HepG2 (cell line): ENCODE data around the gene PTGIS. TPM values are rescaled to one million over a fixed set of nuclear protein-coding genes. Genes with fewer than 3 reads are reported as not detected.
A peak's percentile ranks its signal among the peaks of the same experiment; 100 is the strongest.

Source experiments
- CBFB ChIP-seq: sonication (generic); formaldehyde crosslinking; IDR thresholded peaks from 2 replicates; pipeline ENCODE4 v1.4.0; 2020; ENCODE audit warnings: missing genetic modification reagents
- KDM5A ChIP-seq: fragments of 200-600 bp; sonication (generic); IDR thresholded peaks from 2 replicates; pipeline ENCODE4 v1.7.0; 2018; ENCODE audit warnings: antibody characterized with exemption, mild to moderate bottlenecking, low read length, borderline replicate concordance
- PAX8 ChIP-seq: sonication (generic); formaldehyde crosslinking; IDR thresholded peaks from 2 replicates; pipeline ENCODE4 v1.8.0; 2022; ENCODE audit warnings: mild to moderate bottlenecking, missing genetic modification reagents, borderline replicate concordance
- PITX1 ChIP-seq: sonication (generic); formaldehyde crosslinking; IDR thresholded peaks from 2 replicates; pipeline ENCODE4 v1.5.1; 2020; ENCODE audit warnings: mild to moderate bottlenecking, missing genetic modification reagents
- SMAD1 ChIP-seq: sonication (generic); formaldehyde crosslinking; IDR thresholded peaks from 2 replicates; pipeline ENCODE4 v1.4.0; 2020; ENCODE audit warnings: missing genetic modification reagents, low read depth, mild to moderate bottlenecking, borderline replicate concordance
- SMAD3 ChIP-seq: sonication (generic); formaldehyde crosslinking; IDR thresholded peaks from 2 replicates; pipeline ENCODE4 v1.4.0; 2020; ENCODE audit warnings: missing genetic modification reagents
- SYNCRIP ChIP-seq: fragments of 200-400 bp; formaldehyde crosslinking; IDR thresholded peaks from 2 replicates; pipeline ENCODE4 v1.6.1; 2018; ENCODE audit warnings: mild to moderate bottlenecking, low read depth, low read length; ENCODE audit not compliant: insufficient read depth
- ZBTB21 ChIP-seq: sonication (generic); formaldehyde crosslinking; IDR thresholded peaks from 2 replicates; pipeline ENCODE4 v1.4.0; 2020; ENCODE audit warnings: missing genetic modification reagents
- ZKSCAN1 ChIP-seq: fragments of 150-350 bp; IDR thresholded peaks from 2 replicates; pipeline ENCODE4 v1.6.1; 2014; ENCODE audit warnings: low read length
- ZNF207 ChIP-seq: fragments of 450-650 bp; IDR thresholded peaks from 2 replicates; pipeline ENCODE4 v1.6.1; 2016; ENCODE audit warnings: antibody characterized with exemption, borderline replicate concordance
- ZNF333 ChIP-seq: sonication (generic); formaldehyde crosslinking; IDR thresholded peaks from 2 replicates; pipeline ENCODE4 v1.4.0; 2020; ENCODE audit warnings: mild to moderate bottlenecking, missing genetic modification reagents, borderline replicate concordance
- ZNF33B ChIP-seq: sonication (generic); formaldehyde crosslinking; IDR thresholded peaks from 2 replicates; pipeline ENCODE4 v1.5.1; 2020; ENCODE audit warnings: mild to moderate bottlenecking, missing genetic modification reagents
- ZNF660 ChIP-seq: sonication (generic); formaldehyde crosslinking; IDR thresholded peaks from 2 replicates; pipeline ENCODE4 v1.5.1; 2020; ENCODE audit warnings: mild to moderate bottlenecking, low read depth, missing genetic modification reagents, borderline replicate concordance
- ZNF703 ChIP-seq: sonication (generic); formaldehyde crosslinking; IDR thresholded peaks from 2 replicates; pipeline ENCODE4 v1.5.1; 2020; ENCODE audit warnings: missing genetic modification reagents, mild to moderate bottlenecking, moderate library complexity, borderline replicate concordance
- ZNF709 ChIP-seq: sonication (generic); formaldehyde crosslinking; IDR thresholded peaks from 2 replicates; pipeline ENCODE4 v1.5.0; 2020; ENCODE audit warnings: mild to moderate bottlenecking, missing genetic modification reagents
- ZNF773 ChIP-seq: sonication (generic); formaldehyde crosslinking; IDR thresholded peaks from 2 replicates; pipeline ENCODE4 v1.4.0; 2020; ENCODE audit warnings: missing genetic modification reagents, borderline replicate concordance
- ZNF850 ChIP-seq: sonication (generic); formaldehyde crosslinking; conservative IDR thresholded peaks from 2 replicates; pipeline ENCODE4 v1.9.0; 2021; ENCODE audit warnings: mild to moderate bottlenecking, missing genetic modification reagents
- polyA plus RNA-seq, 8 experiments: library from polyadenylated mRNA; depleted of rRNA in 3 of 8; stranded (reverse) in 7 of 8; unstranded in 1 of 8; fragments of >200 nt; fragmentation: Illumina TruSeq in 4 of 8; extraction: Trizol in 4 of 8; gene quantifications; 2 replicates each; pipeline versions ENCODE4 v1.2.1 to v1.2.3, GENCODE V29; 2011 to 2016; ENCODE audit warnings: low read depth in 4 of 8, missing spikeins in 1 of 8, mixed read lengths in 1 of 8; ENCODE audit not compliant: insufficient read depth in 1 of 8
- total RNA-seq, 5 experiments: library from RNA; depleted of rRNA; stranded (reverse); fragments of >200 nt; fragmentation: Illumina TruSeq; extraction: Trizol; gene quantifications; 2 replicates each; pipeline ENCODE4 v1.2.3, GENCODE V29; 2016; ENCODE audit warnings: low read depth in 1 of 5
- TF ChIP-seq, protein P1 (sequence below): sonication (generic); formaldehyde crosslinking; IDR thresholded peaks from 2 replicates; pipeline ENCODE4 v1.5.0; 2020; ENCODE audit warnings: mild to moderate bottlenecking, missing genetic modification reagents
- TF ChIP-seq, protein P2 (sequence below): sonication (generic); formaldehyde crosslinking; IDR thresholded peaks from 2 replicates; pipeline ENCODE4 v1.5.1; 2020; ENCODE audit warnings: missing genetic modification reagents, mild to moderate bottlenecking, borderline replicate concordance
- TF ChIP-seq, protein P3 (sequence below): sonication (generic); formaldehyde crosslinking; IDR thresholded peaks from 2 replicates; pipeline ENCODE4 v1.4.0; 2020; ENCODE audit warnings: missing genetic modification reagents

The PTGIS gene
- total and polyA plus RNA-seq, 2 of the 13 experiments (the other 11 are each of a cell fraction or from before 2014, with no cell fraction given): not detected

- TF ChIP-seq, protein P1, sequence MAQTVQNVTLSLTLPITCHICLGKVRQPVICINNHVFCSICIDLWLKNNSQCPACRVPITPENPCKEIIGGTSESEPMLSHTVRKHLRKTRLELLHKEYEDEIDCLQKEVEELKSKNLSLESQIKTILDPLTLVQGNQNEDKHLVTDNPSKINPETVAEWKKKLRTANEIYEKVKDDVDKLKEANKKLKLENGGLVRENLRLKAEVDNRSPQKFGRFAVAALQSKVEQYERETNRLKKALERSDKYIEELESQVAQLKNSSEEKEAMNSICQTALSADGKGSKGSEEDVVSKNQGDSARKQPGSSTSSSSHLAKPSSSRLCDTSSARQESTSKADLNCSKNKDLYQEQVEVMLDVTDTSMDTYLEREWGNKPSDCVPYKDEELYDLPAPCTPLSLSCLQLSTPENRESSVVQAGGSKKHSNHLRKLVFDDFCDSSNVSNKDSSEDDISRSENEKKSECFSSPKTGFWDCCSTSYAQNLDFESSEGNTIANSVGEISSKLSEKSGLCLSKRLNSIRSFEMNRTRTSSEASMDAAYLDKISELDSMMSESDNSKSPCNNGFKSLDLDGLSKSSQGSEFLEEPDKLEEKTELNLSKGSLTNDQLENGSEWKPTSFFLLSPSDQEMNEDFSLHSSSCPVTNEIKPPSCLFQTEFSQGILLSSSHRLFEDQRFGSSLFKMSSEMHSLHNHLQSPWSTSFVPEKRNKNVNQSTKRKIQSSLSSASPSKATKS (CRISPR knock-in tag): no peak
- TF ChIP-seq ZNF207: no peak
- TF ChIP-seq ZBTB21 (CRISPR knock-in tag): no peak
- no peak for TF ChIP-seq ZNF660 (CRISPR knock-in tag)
- TF ChIP-seq CBFB: no peak
- TF ChIP-seq PAX8 (CRISPR knock-in tag): no peak; the same call in 1 of the 2 replicates
- peak; percentile 13; the same call in 1 of the 2 replicates for TF ChIP-seq ZKSCAN1
- TF ChIP-seq SMAD1 (CRISPR knock-in tag): peak; percentile 77; the same call in 1 of the 2 replicates
- TF ChIP-seq, protein P2, sequence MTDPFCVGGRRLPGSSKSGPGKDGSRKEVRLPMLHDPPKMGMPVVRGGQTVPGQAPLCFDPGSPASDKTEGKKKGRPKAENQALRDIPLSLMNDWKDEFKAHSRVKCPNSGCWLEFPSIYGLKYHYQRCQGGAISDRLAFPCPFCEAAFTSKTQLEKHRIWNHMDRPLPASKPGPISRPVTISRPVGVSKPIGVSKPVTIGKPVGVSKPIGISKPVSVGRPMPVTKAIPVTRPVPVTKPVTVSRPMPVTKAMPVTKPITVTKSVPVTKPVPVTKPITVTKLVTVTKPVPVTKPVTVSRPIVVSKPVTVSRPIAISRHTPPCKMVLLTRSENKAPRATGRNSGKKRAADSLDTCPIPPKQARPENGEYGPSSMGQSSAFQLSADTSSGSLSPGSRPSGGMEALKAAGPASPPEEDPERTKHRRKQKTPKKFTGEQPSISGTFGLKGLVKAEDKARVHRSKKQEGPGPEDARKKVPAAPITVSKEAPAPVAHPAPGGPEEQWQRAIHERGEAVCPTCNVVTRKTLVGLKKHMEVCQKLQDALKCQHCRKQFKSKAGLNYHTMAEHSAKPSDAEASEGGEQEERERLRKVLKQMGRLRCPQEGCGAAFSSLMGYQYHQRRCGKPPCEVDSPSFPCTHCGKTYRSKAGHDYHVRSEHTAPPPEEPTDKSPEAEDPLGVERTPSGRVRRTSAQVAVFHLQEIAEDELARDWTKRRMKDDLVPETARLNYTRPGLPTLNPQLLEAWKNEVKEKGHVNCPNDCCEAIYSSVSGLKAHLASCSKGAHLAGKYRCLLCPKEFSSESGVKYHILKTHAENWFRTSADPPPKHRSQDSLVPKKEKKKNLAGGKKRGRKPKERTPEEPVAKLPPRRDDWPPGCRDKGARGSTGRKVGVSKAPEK (CRISPR knock-in tag): peak; percentile 93; the same call in 1 of the 2 replicates
- no peak for TF ChIP-seq ZNF33B (CRISPR knock-in tag)
- no peak for TF ChIP-seq SYNCRIP
- no peak for TF ChIP-seq SMAD3 (CRISPR knock-in tag)
- TF ChIP-seq KDM5A: no peak
- no peak for TF ChIP-seq ZNF773 (CRISPR knock-in tag)
- TF ChIP-seq PITX1 (CRISPR knock-in tag): peak; percentile 69; the same call in 1 of the 2 replicates
- TF ChIP-seq, protein P3, sequence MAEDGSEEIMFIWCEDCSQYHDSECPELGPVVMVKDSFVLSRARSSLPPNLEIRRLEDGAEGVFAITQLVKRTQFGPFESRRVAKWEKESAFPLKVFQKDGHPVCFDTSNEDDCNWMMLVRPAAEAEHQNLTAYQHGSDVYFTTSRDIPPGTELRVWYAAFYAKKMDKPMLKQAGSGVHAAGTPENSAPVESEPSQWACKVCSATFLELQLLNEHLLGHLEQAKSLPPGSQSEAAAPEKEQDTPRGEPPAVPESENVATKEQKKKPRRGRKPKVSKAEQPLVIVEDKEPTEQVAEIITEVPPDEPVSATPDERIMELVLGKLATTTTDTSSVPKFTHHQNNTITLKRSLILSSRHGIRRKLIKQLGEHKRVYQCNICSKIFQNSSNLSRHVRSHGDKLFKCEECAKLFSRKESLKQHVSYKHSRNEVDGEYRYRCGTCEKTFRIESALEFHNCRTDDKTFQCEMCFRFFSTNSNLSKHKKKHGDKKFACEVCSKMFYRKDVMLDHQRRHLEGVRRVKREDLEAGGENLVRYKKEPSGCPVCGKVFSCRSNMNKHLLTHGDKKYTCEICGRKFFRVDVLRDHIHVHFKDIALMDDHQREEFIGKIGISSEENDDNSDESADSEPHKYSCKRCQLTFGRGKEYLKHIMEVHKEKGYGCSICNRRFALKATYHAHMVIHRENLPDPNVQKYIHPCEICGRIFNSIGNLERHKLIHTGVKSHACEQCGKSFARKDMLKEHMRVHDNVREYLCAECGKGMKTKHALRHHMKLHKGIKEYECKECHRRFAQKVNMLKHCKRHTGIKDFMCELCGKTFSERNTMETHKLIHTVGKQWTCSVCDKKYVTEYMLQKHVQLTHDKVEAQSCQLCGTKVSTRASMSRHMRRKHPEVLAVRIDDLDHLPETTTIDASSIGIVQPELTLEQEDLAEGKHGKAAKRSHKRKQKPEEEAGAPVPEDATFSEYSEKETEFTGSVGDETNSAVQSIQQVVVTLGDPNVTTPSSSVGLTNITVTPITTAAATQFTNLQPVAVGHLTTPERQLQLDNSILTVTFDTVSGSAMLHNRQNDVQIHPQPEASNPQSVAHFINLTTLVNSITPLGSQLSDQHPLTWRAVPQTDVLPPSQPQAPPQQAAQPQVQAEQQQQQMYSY: no peak
- no peak for TF ChIP-seq ZNF709 (CRISPR knock-in tag)
- TF ChIP-seq ZNF333 (CRISPR knock-in tag): no peak
- TF ChIP-seq ZNF850 (CRISPR knock-in tag): no peak
- TF ChIP-seq ZNF703 (CRISPR knock-in tag): no peak
Measured at GRCh38 chr20:49615401-49616153, 47.6 kb upstream of the PTGIS start (continued).
